Central memory CD8-positive, alpha-beta T cell (primary cell): ENCODE measurements around the gene ANP32A.

Source experiments
- ATAC-seq: fragments of 150-1000 bp; cut with Tn5 transposase; replicated peaks from 2 replicates; pipeline ENCODE4 v1.10.0; 2022; ENCODE audit warnings: mild to moderate bottlenecking, moderate FRiP score, moderate number of reproducible peaks; ENCODE audit not compliant: poor library complexity, severe bottlenecking; ENCODE audit errors: extremely low read depth
- DNase-seq, 2 donors: peaks; one replicate each; pipeline ENCODE4 v3.0.0; 2021; ENCODE audit warnings: low spot score in 2 of 2
- H3K27ac Mint-ChIP-seq: one replicate; pipeline ENCODE4 v1.8.0; 2022; ENCODE audit warnings: low read depth, mild to moderate bottlenecking, moderate library complexity, mixed read lengths
- H3K27me3 Mint-ChIP-seq: one replicate; pipeline ENCODE4 v1.8.0; 2022; ENCODE audit warnings: mixed read lengths
- H3K36me3 Mint-ChIP-seq: one replicate; pipeline ENCODE4 v1.8.0; 2022; ENCODE audit warnings: mild to moderate bottlenecking, moderate library complexity, mixed read lengths; ENCODE audit not compliant: insufficient read depth
- H3K4me1 Mint-ChIP-seq: one replicate; pipeline ENCODE4 v1.8.0; 2022; ENCODE audit warnings: mixed read lengths
- H3K4me3 Mint-ChIP-seq: one replicate; pipeline ENCODE4 v1.8.0; 2022; ENCODE audit warnings: mild to moderate bottlenecking, moderate library complexity, mixed read lengths
- H3K9me3 Mint-ChIP-seq: one replicate; pipeline ENCODE4 v1.8.0; 2022; ENCODE audit warnings: mixed read lengths

Gene ANP32A

GRCh38 chr15:68834346-68834745, 13.7 kb upstream of the ANP32A start:
- no peak overlapping the region for H3K27ac Mint-ChIP-seq
- peaks cover 7% of the 10 kb centered on the region for H3K9me3 Mint-ChIP-seq
- no peaks in the 10 kb centered on the region for H3K4me1 Mint-ChIP-seq
- peaks cover 57% of the 10 kb centered on the region for H3K27me3 Mint-ChIP-seq
- no peak overlapping the region for H3K4me3 Mint-ChIP-seq
- DNase-seq (no peak), ATAC-seq (no peak)
- H3K36me3 Mint-ChIP-seq: no peaks in the 10 kb centered on the region

- Mint-ChIP-seq H3K4me1 (no peaks in the 10 kb centered on the region), H3K27ac (no peak overlapping the region), H3K4me3 (no peak overlapping the region), H3K27me3 (peaks cover 51% of the 10 kb centered on the region), H3K36me3 (no peaks in the 10 kb centered on the region), H3K9me3 (peaks cover 7% of the 10 kb centered on the region)
- no peak for DNase-seq
- no peak for ATAC-seq
These were observed 13.1 kb upstream of the ANP32A start for GRCh38 chr15:68833700-68834331.

- no peak overlapping the region for H3K4me3 Mint-ChIP-seq
- H3K27me3 Mint-ChIP-seq: peaks cover 30% of the 10 kb centered on the region
- H3K4me1 Mint-ChIP-seq: no peaks in the 10 kb centered on the region
- peaks cover under 1% of the 10 kb centered on the region for H3K9me3 Mint-ChIP-seq
- H3K36me3 Mint-ChIP-seq: no peaks in the 10 kb centered on the region
- no peak overlapping the region for H3K27ac Mint-ChIP-seq
- DNase-seq: no peak
- ATAC-seq: no peak
These were observed 9.6 kb upstream of the ANP32A start for GRCh38 chr15:68830141-68830785.

- H3K27me3 Mint-ChIP-seq: peaks cover 20% of the 10 kb centered on the region
- no peaks in the 10 kb centered on the region for H3K36me3 Mint-ChIP-seq
- H3K4me3 Mint-ChIP-seq: no peak overlapping the region
- H3K27ac Mint-ChIP-seq: no peak overlapping the region
- no peaks in the 10 kb centered on the region for H3K9me3 Mint-ChIP-seq
- H3K4me1 Mint-ChIP-seq: no peaks in the 10 kb centered on the region
- peak; percentile 43 for ATAC-seq
- no peak for DNase-seq
These were observed 8.4 kb upstream of the ANP32A start for GRCh38 chr15:68829068-68829467.

- Mint-ChIP-seq H3K9me3 (no peaks in the 10 kb centered on the region), H3K36me3 (peaks cover 18% of the 10 kb centered on the region)
- no peak for ATAC-seq
These were observed 2.9 kb upstream of the ANP32A start for GRCh38 chr15:68823561-68823960.

GRCh38 chr15:68822818-68823217, 2.1 kb upstream of the ANP32A start:
- ATAC-seq: no peak
- no peak overlapping the region for H3K27ac Mint-ChIP-seq
- H3K4me1 Mint-ChIP-seq: peaks cover 10% of the 10 kb centered on the region
- H3K9me3 Mint-ChIP-seq: no peaks in the 10 kb centered on the region
- no peak overlapping the region for H3K4me3 Mint-ChIP-seq
- no peaks in the 10 kb centered on the region for H3K27me3 Mint-ChIP-seq
- H3K36me3 Mint-ChIP-seq: peaks cover 18% of the 10 kb centered on the region
- DNase-seq: no peak

More at GRCh38 chr15:68823561-68823960, 2.9 kb upstream of the ANP32A start:
- Mint-ChIP-seq H3K4me3 (no peak overlapping the region), H3K27me3 (no peaks in the 10 kb centered on the region), H3K4me1 (peaks cover 10% of the 10 kb centered on the region), H3K27ac (no peak overlapping the region)
- DNase-seq: no peak

GRCh38 chr15:68821841-68822381, 1.2 kb upstream of the ANP32A start:
- Mint-ChIP-seq H3K4me1 (peaks cover 15% of the 10 kb centered on the region), H3K27me3 (no peaks in the 10 kb centered on the region), H3K27ac (peak overlapping the region; percentile 5), H3K36me3 (peaks cover 25% of the 10 kb centered on the region), H3K9me3 (no peaks in the 10 kb centered on the region), H3K4me3 (peak overlapping the region; percentile 98)
- ATAC-seq (no peak), DNase-seq (no peak)

- Mint-ChIP-seq H3K9me3 (no peaks in the 10 kb centered on the region), H3K27me3 (no peaks in the 10 kb centered on the region), H3K36me3 (peaks cover 25% of the 10 kb centered on the region), H3K27ac (peak overlapping the region; percentile 99), H3K4me1 (peaks cover 21% of the 10 kb centered on the region), H3K4me3 (peak overlapping the region; percentile 98)
- DNase-seq (no peak), ATAC-seq (no peak)
These were observed 620 bp upstream of the ANP32A start for GRCh38 chr15:68821190-68821840.

- DNase-seq (no peak), ATAC-seq (peak; percentile 1)
- Mint-ChIP-seq H3K27me3 (no peaks in the 10 kb centered on the region), H3K27ac (peak overlapping the region; percentile 99), H3K4me1 (peaks cover 37% of the 10 kb centered on the region), H3K4me3 (peak overlapping the region; percentile 98), H3K9me3 (no peaks in the 10 kb centered on the region), H3K36me3 (peaks cover 25% of the 10 kb centered on the region)
These were observed 1.0 kb downstream of the ANP32A start for GRCh38 chr15:68819495-68820294.

- Mint-ChIP-seq H3K4me3 (peak overlapping the region; percentile 98), H3K9me3 (no peaks in the 10 kb centered on the region), H3K36me3 (peaks cover 25% of the 10 kb centered on the region), H3K27ac (peak overlapping the region; percentile 99), H3K4me1 (peaks cover 42% of the 10 kb centered on the region), H3K27me3 (no peaks in the 10 kb centered on the region)
- DNase-seq (no peak), ATAC-seq (no peak)
These were observed 1.8 kb downstream of the ANP32A start for GRCh38 chr15:68818769-68819494.

GRCh38 chr15:68818066-68818768, 2.5 kb downstream of the ANP32A start:
- Mint-ChIP-seq H3K27me3 (no peaks in the 10 kb centered on the region), H3K4me1 (peaks cover 47% of the 10 kb centered on the region), H3K9me3 (no peaks in the 10 kb centered on the region), H3K27ac (no peak overlapping the region), H3K36me3 (peaks cover 25% of the 10 kb centered on the region), H3K4me3 (peak overlapping the region; percentile 98)
- ATAC-seq (peak; percentile 37), DNase-seq (no peak)
